SU-DHL-6 (cell line): ENCODE results near the gene PRLHR.
"Not testable (repeated sequence)": the region's sequence is repeated elsewhere in the genome, so short reads cannot be mapped to it uniquely, and the experiment has no call there.

Experiments
- H2AFZ ChIP-seq: fragments of 200-600 bp; sonication (generic); 2 replicates; pipeline ENCODE4 v1.6.1; 2014; ENCODE audit warnings: low read depth, mild to moderate bottlenecking, moderate library complexity, mixed read lengths, antibody characterized with exemption, low read length; ENCODE audit not compliant: severe bottlenecking
- H3F3A ChIP-seq: fragments of 200-600 bp; shearing (Covaris generic); 2 replicates; pipeline ENCODE4 v1.6.0; 2016; ENCODE audit warnings: antibody characterized with exemption, mild to moderate bottlenecking; ENCODE audit not compliant: insufficient read depth
- H3K27ac ChIP-seq: fragments of 200-600 bp; sonication (generic); 2 replicates; pipeline ENCODE4 v1.5.1; 2016; ENCODE audit warnings: low read depth, mild to moderate bottlenecking, low read length, moderate library complexity, mixed read lengths
- H3K27me3 ChIP-seq: fragments of 200-600 bp; sonication (generic), shearing (Covaris generic); 2 replicates; pipeline ENCODE4 v1.6.0; 2014; ENCODE audit warnings: mild to moderate bottlenecking, low read length
- H3K36me3 ChIP-seq: fragments of 200-600 bp; sonication (generic); 2 replicates; pipeline ENCODE4 v1.6.1; 2014; ENCODE audit warnings: mild to moderate bottlenecking, low read length, mixed read lengths
- H3K4me2 ChIP-seq: fragments of 300-600, 200-600 bp; shearing (Covaris generic), sonication (generic); 2 replicates; pipeline ENCODE4 v1.6.0; 2014; ENCODE audit warnings: low read length, low read depth, mild to moderate bottlenecking; ENCODE audit not compliant: poor library complexity, severe bottlenecking
- H3K4me3 ChIP-seq: fragments of 200-600 bp; sonication (generic); 2 replicates; pipeline ENCODE4 v1.5.1; 2014; ENCODE audit warnings: antibody characterized with exemption, low read length, mild to moderate bottlenecking, mixed read lengths; ENCODE audit not compliant: insufficient read depth, poor library complexity, severe bottlenecking
- H3K79me2 ChIP-seq: fragments of 200-600 bp; sonication (generic); 2 replicates; pipeline ENCODE4 v1.6.1; 2014; ENCODE audit warnings: mild to moderate bottlenecking, low read length, moderate library complexity; ENCODE audit not compliant: insufficient read depth
- H3K9ac ChIP-seq: fragments of 200-600 bp; sonication (generic); 2 replicates; pipeline ENCODE4 v1.7.0; 2014; ENCODE audit warnings: mild to moderate bottlenecking, low read length
- H3K9me2 ChIP-seq: fragments of 200-600 bp; sonication (generic); replicated peaks from 2 replicates; pipeline ENCODE4 v1.6.1; 2014; ENCODE audit warnings: low read length; ENCODE audit not compliant: insufficient read depth
- H3K9me3 ChIP-seq: fragments of 200-600 bp; sonication (generic); 2 replicates; pipeline ENCODE4 v1.6.1; 2014; ENCODE audit warnings: low read length, mixed read lengths; ENCODE audit not compliant: insufficient read depth
- H4K20me1 ChIP-seq: fragments of 200-600 bp; sonication (generic); 2 replicates; pipeline ENCODE4 v1.6.1; 2014; ENCODE audit warnings: low read depth, mild to moderate bottlenecking, antibody characterized with exemption, low read length, moderate library complexity, mixed read lengths
- CTCF ChIP-seq: fragments of 200-600 bp; sonication (generic); IDR thresholded peaks from one replicate; pipeline ENCODE4 v1.5.1; 2017; ENCODE audit warnings: antibody characterized with exemption, mild to moderate bottlenecking, low read length, moderate library complexity; ENCODE audit not compliant: insufficient read depth, poor library complexity, severe bottlenecking
- EZH2phosphoT487 ChIP-seq: fragments of 200-600 bp; sonication (generic), shearing (Covaris generic); conservative IDR thresholded peaks from 2 replicates; pipeline ENCODE4 v1.6.1; 2018; ENCODE audit warnings: mild to moderate bottlenecking, antibody characterized with exemption, low read length, moderate library complexity, mixed read lengths

PRLHR gene

GRCh38 chr10:118621304-118621942 lies 26.0 kb upstream of the PRLHR start:
- no peak overlapping the region for H2AFZ ChIP-seq
- H3F3A ChIP-seq, result no peaks in the 10 kb centered on the region
- H3K27ac ChIP-seq, result no peak overlapping the region
- H3K79me2 ChIP-seq, result no peaks in the 10 kb centered on the region
- H3K9ac ChIP-seq, result no peak overlapping the region
- H3K9me2 ChIP-seq, result no peaks in the 10 kb centered on the region
- TF ChIP-seq EZH2phosphoT487 (no peak), CTCF (no peak)
- no peaks in the 10 kb centered on the region for H3K9me3 ChIP-seq
- H3K4me3 ChIP-seq, result no peak overlapping the region
- H4K20me1 ChIP-seq, result no peaks in the 10 kb centered on the region
- no peaks in the 10 kb centered on the region for H3K36me3 ChIP-seq
- H3K27me3 ChIP-seq, result no peaks in the 10 kb centered on the region
- H3K4me2 ChIP-seq, result no peak overlapping the region

- not testable (repeated sequence) for H3K27ac ChIP-seq, H3K36me3 ChIP-seq, H3K27me3 ChIP-seq
These were observed 18.4 kb upstream of the PRLHR start for GRCh38 chr10:118613863-118614262.

GRCh38 chr10:118610577-118610976 lies 15.1 kb upstream of the PRLHR start:
- H3K36me3 ChIP-seq, result no peaks in the 10 kb centered on the region
- H3K9me3 ChIP-seq, result peaks cover 16% of the 10 kb centered on the region; the same call in 1 of the 2 replicates
- H3K27ac ChIP-seq, result no peak overlapping the region
- H3K4me2 ChIP-seq, result no peak overlapping the region
- H3K9ac ChIP-seq, result no peak overlapping the region
- H3K4me3 ChIP-seq, result no peak overlapping the region
- no peaks in the 10 kb centered on the region for H4K20me1 ChIP-seq
- H2AFZ ChIP-seq, result no peak overlapping the region
- H3K27me3 ChIP-seq, result no peaks in the 10 kb centered on the region
- H3K79me2 ChIP-seq, result no peaks in the 10 kb centered on the region
- no peaks in the 10 kb centered on the region for H3F3A ChIP-seq
- no peaks in the 10 kb centered on the region for H3K9me2 ChIP-seq
- TF ChIP-seq CTCF, result no peak
- no peak for TF ChIP-seq EZH2phosphoT487

More at GRCh38 chr10:118613863-118614262, 18.4 kb upstream of the PRLHR start:
- H3K79me2 ChIP-seq, H3K9ac ChIP-seq, H3F3A ChIP-seq, H4K20me1 ChIP-seq, H3K9me3 ChIP-seq, H3K4me3 ChIP-seq, H2AFZ ChIP-seq, H3K9me2 ChIP-seq, H3K4me2 ChIP-seq: not testable (repeated sequence)

GRCh38 chr10:118607768-118608354 lies 12.4 kb upstream of the PRLHR start:
- H3K27ac ChIP-seq, result no peak overlapping the region
- no peak overlapping the region for H2AFZ ChIP-seq
- no peaks in the 10 kb centered on the region for H4K20me1 ChIP-seq
- H3K9ac ChIP-seq, result no peak overlapping the region
- no peaks in the 10 kb centered on the region for H3K79me2 ChIP-seq
- H3K27me3 ChIP-seq, result no peaks in the 10 kb centered on the region
- H3K4me3 ChIP-seq, result no peak overlapping the region
- no peaks in the 10 kb centered on the region for H3K36me3 ChIP-seq
- H3F3A ChIP-seq, result no peaks in the 10 kb centered on the region
- H3K9me3 ChIP-seq, result peaks cover 16% of the 10 kb centered on the region; the same call in 1 of the 2 replicates
- H3K4me2 ChIP-seq, result no peak overlapping the region
- H3K9me2 ChIP-seq, result no peaks in the 10 kb centered on the region
- TF ChIP-seq CTCF (no peak), EZH2phosphoT487 (no peak)
